Stimulated activated CD8-positive, alpha-beta memory T cell treated with anti-CD3 and anti-CD28 coated beads, Interleukin-4, amount 100 ng/mL, for 4 hours (primary cell): ENCODE measurements around the gene SPATA25.
A peak's percentile ranks its signal among the peaks of the same experiment; 100 is the strongest.
"Not testable (repeated sequence)": the region's sequence is repeated elsewhere in the genome, so short reads cannot be mapped to it uniquely, and the experiment has no call there.

Experiments used
- DNase-seq, 2 donors: peaks; one replicate each; pipeline ENCODE4 v3.0.0-alpha.2; 2020; ENCODE audit warnings: low read depth in 2 of 2, low spot score in 1 of 2

The SPATA25 gene

GRCh38 chr20:45917790-45918141 is 30.3 kb upstream of the SPATA25 start:
- DNase-seq: no peak

- no peak for DNase-seq
These were observed 25.7 kb upstream of the SPATA25 start for GRCh38 chr20:45913116-45913515.

GRCh38 chr20:45912344-45912682 is 24.9 kb upstream of the SPATA25 start:
- no peak for DNase-seq

GRCh38 chr20:45911486-45912343 is 24.3 kb upstream of the SPATA25 start, which contains the start of gene PLTP:
PLTP (minus strand) TSS chr20:45912155; CDS start chr20:45911452, 703 bp downstream.
- no peak for DNase-seq

- peak; percentile 85 to 87 for DNase-seq
These were observed 23.5 kb upstream of the SPATA25 start for GRCh38 chr20:45910670-45911485.

GRCh38 chr20:45909817-45910669 is 22.6 kb upstream of the SPATA25 start:
- DNase-seq: no peak

- DNase-seq: no peak
These were observed 21.9 kb upstream of the SPATA25 start for GRCh38 chr20:45909336-45909808.

- DNase-seq: no peak
These were observed 20.7 kb upstream of the SPATA25 start for GRCh38 chr20:45908084-45908483.

GRCh38 chr20:45907219-45907948 is 20.0 kb upstream of the SPATA25 start:
- no peak for DNase-seq

- no peak for DNase-seq
These were observed 18.2 kb upstream of the SPATA25 start for GRCh38 chr20:45905505-45906079.

- DNase-seq: no peak
These were observed 17.4 kb upstream of the SPATA25 start for GRCh38 chr20:45904583-45905504.

- no peak for DNase-seq
These were observed 14.8 kb upstream of the SPATA25 start for GRCh38 chr20:45902199-45902701.

GRCh38 chr20:45901332-45901731 is 13.9 kb upstream of the SPATA25 start:
- DNase-seq: not testable (repeated sequence)

GRCh38 chr20:45899046-45899835 is 11.8 kb upstream of the SPATA25 start:
- DNase-seq: no peak

GRCh38 chr20:45898285-45898684 is 10.9 kb upstream of the SPATA25 start:
- DNase-seq: no peak

- DNase-seq: no peak
These were observed 10.3 kb upstream of the SPATA25 start for GRCh38 chr20:45897692-45898091.

GRCh38 chr20:45897289-45897688 is 9.9 kb upstream of the SPATA25 start:
- no peak for DNase-seq

- no peak for DNase-seq
These were observed 9.3 kb upstream of the SPATA25 start for GRCh38 chr20:45896641-45897161.
